GM23338 (cell line): Measurements from ENCODE around the gene ASMT. TPM values are rescaled to one million over a fixed set of nuclear protein-coding genes. Genes with fewer than 3 reads are reported as not detected.
A peak's percentile ranks its signal among the peaks of the same experiment; 100 is the strongest.

Experiments used
- ATAC-seq: fragments of 200-7000 bp; cut with Tn5 transposase; 3 replicates; pipeline ENCODE4 v1.9.1; 2020
- DNase-seq: peaks from one replicate; pipeline ENCODE4 v3.0.0-alpha.2; 2015; ENCODE audit warnings: low spot score
- H2AFZ ChIP-seq: fragments of 200-600 bp; sonication (generic); 2 replicates; pipeline ENCODE4 v1.8.0; 2016; ENCODE audit warnings: antibody characterized with exemption, mild to moderate bottlenecking, moderate library complexity
- H3F3A ChIP-seq: fragments of 200-600 bp; sonication (generic); replicated peaks from 2 replicates; pipeline ENCODE4 v1.8.0; 2017; ENCODE audit warnings: antibody characterized with exemption, mixed run types, low read depth
- H3K27ac ChIP-seq: fragments of 200-600 bp; sonication (generic); 2 replicates; pipeline ENCODE4 v1.6.1; 2016; ENCODE audit warnings: low read depth
- H3K27me3 ChIP-seq: fragments of 200-600 bp; sonication (generic); 2 replicates; pipeline ENCODE4 v1.8.0; 2016; ENCODE audit warnings: mild to moderate bottlenecking, mixed run types, moderate library complexity; ENCODE audit not compliant: insufficient read depth
- H3K36me3 ChIP-seq: fragments of 200-600 bp; sonication (generic); 2 replicates; pipeline ENCODE4 v1.8.0; 2016; ENCODE audit warnings: mild to moderate bottlenecking; ENCODE audit not compliant: insufficient read depth
- H3K4me1 ChIP-seq: fragments of 200-600 bp; sonication (generic); 2 replicates; pipeline ENCODE4 v1.8.0; 2016; ENCODE audit warnings: mild to moderate bottlenecking, moderate library complexity; ENCODE audit not compliant: insufficient read depth
- H3K4me2 ChIP-seq: fragments of 200-600 bp; sonication (generic); 2 replicates; pipeline ENCODE4 v1.7.1; 2017; ENCODE audit warnings: mixed run types
- H3K4me3 ChIP-seq: fragments of 200-600 bp; sonication (generic); 2 replicates; pipeline ENCODE4 v1.6.1; 2016; ENCODE audit warnings: mixed run types
- H3K79me2 ChIP-seq: fragments of 200-600 bp; sonication (generic); replicated peaks from 2 replicates; pipeline ENCODE4 v1.8.0; 2017; ENCODE audit warnings: mild to moderate bottlenecking; ENCODE audit not compliant: insufficient read depth
- H3K9me2 ChIP-seq: fragments of 200-600 bp; sonication (generic); 2 replicates; pipeline ENCODE4 v1.8.0; 2017; ENCODE audit not compliant: insufficient read depth
- H4K20me1 ChIP-seq: fragments of 200-600 bp; sonication (generic); replicated peaks from 2 replicates; pipeline ENCODE4 v1.8.0; 2017; ENCODE audit warnings: mild to moderate bottlenecking; ENCODE audit not compliant: insufficient read depth
- H3K27ac Mint-ChIP-seq: 2 replicates; pipeline ENCODE4 v1.8.0; 2020; ENCODE audit warnings: inconsistent platforms, mild to moderate bottlenecking, moderate library complexity, mixed read lengths
- H3K27me3 Mint-ChIP-seq: 3 replicates; pipeline ENCODE4 v1.8.0; 2022; ENCODE audit warnings: low read depth, mild to moderate bottlenecking, moderate library complexity, mixed read lengths, inconsistent platforms; ENCODE audit not compliant: insufficient read depth, poor library complexity
- H3K36me3 Mint-ChIP-seq: 3 replicates; pipeline ENCODE4 v1.8.0; 2021; ENCODE audit warnings: low read depth, mild to moderate bottlenecking, inconsistent platforms, moderate library complexity, mixed read lengths
- H3K4me1 Mint-ChIP-seq: 3 replicates; pipeline ENCODE4 v1.8.0; 2020; ENCODE audit warnings: mild to moderate bottlenecking, inconsistent platforms, mixed read lengths
- H3K4me3 Mint-ChIP-seq: 3 replicates; pipeline ENCODE4 v1.8.0; 2021; ENCODE audit warnings: moderate library complexity, mild to moderate bottlenecking, inconsistent platforms, mixed read lengths
- H3K9me3 Mint-ChIP-seq: 3 replicates; pipeline ENCODE4 v1.8.0; 2020; ENCODE audit warnings: moderate library complexity, mild to moderate bottlenecking, inconsistent platforms, mixed read lengths
- CREB1 ChIP-seq: fragments of 250-450 bp; sonication (Bioruptor Pico); IDR thresholded peaks from 2 replicates; pipeline ENCODE4 v1.5.0; 2020; ENCODE audit warnings: low read depth, mild to moderate bottlenecking, moderate library complexity
- EZH2 ChIP-seq: fragments of 200-600 bp; sonication (generic); IDR thresholded peaks from one replicate; pipeline ENCODE4 v1.8.0; 2017; ENCODE audit warnings: antibody characterized with exemption, mild to moderate bottlenecking, low read depth; ENCODE audit not compliant: unreplicated experiment
- EZH2phosphoT487 ChIP-seq: fragments of 200-600 bp; sonication (generic); IDR thresholded peaks from one replicate; pipeline ENCODE4 v1.8.1; 2018; ENCODE audit warnings: antibody characterized with exemption; ENCODE audit not compliant: unreplicated experiment
- JUNB ChIP-seq: IDR thresholded peaks from one replicate; pipeline ENCODE4 v1.6.1; 2016; ENCODE audit warnings: antibody characterized with exemption; ENCODE audit not compliant: unreplicated experiment
- NANOG ChIP-seq: IDR thresholded peaks from 2 replicates; pipeline ENCODE4 v1.6.1; 2016; ENCODE audit warnings: antibody characterized with exemption, borderline replicate concordance
- POLR2AphosphoS5 ChIP-seq: IDR thresholded peaks from 2 replicates; pipeline ENCODE4 v1.6.1; 2016; ENCODE audit warnings: antibody characterized with exemption, low read depth
- STAT1 ChIP-seq: IDR thresholded peaks from one replicate; pipeline ENCODE4 v1.6.1; 2016; ENCODE audit warnings: antibody characterized with exemption; ENCODE audit not compliant: unreplicated experiment
- ZNF114 ChIP-seq: fragments of 250-450 bp; sonication (Bioruptor Pico); IDR thresholded peaks from 2 replicates; pipeline ENCODE4 v1.5.0; 2020; ENCODE audit warnings: mild to moderate bottlenecking, moderate library complexity
- ZNF331 ChIP-seq: fragments of 250-450 bp; sonication (Bioruptor Pico); IDR thresholded peaks from 2 replicates; pipeline ENCODE4 v1.5.0; 2020; ENCODE audit warnings: low read depth, mild to moderate bottlenecking, moderate library complexity
- polyA plus RNA-seq: library from polyadenylated mRNA; unstranded; fragments of >200 nt; fragmentation: Nextera tagmentation; extraction: Ambion mirVana; gene quantifications from 2 replicates; pipeline ENCODE4 v1.2.1, GENCODE V29; 2016
- total RNA-seq: library from RNA; depleted of rRNA; stranded (reverse); fragments of >200 nt; shearing (Covaris generic); gene quantifications from 2 replicates; pipeline ENCODE4 v1.2.3, GENCODE V29; 2014
- TF ChIP-seq, protein P1 (sequence below): IDR thresholded peaks from 2 replicates; pipeline ENCODE4 v1.6.1; 2016; ENCODE audit warnings: antibody characterized with exemption
- TF ChIP-seq, protein P2 (sequence below): fragments of 250-450 bp; sonication (Bioruptor Pico); IDR thresholded peaks from 2 replicates; pipeline ENCODE4 v1.5.0; 2020; ENCODE audit warnings: mild to moderate bottlenecking, moderate library complexity
- TF ChIP-seq, protein P3 (sequence below), 2 experiments: fragments of 200-600 bp in 1 of 2; sonication (generic) in 1 of 2; conservative IDR thresholded peaks; 2 replicates each; pipeline versions ENCODE4 v1.5.1 to v1.6.1; 2016 to 2017; ENCODE audit warnings: antibody characterized with exemption in 2 of 2, low read depth in 2 of 2, mild to moderate bottlenecking in 2 of 2, moderate library complexity in 1 of 2
- TF ChIP-seq, protein P4 (sequence below): IDR thresholded peaks from one replicate; pipeline ENCODE4 v1.6.1; 2018; ENCODE audit warnings: antibody characterized with exemption; ENCODE audit not compliant: unreplicated experiment

The ASMT gene
- total and polyA plus RNA-seq, 2 experiments from 2014 or later: 0.53 to 2.4 TPM

DNA sequence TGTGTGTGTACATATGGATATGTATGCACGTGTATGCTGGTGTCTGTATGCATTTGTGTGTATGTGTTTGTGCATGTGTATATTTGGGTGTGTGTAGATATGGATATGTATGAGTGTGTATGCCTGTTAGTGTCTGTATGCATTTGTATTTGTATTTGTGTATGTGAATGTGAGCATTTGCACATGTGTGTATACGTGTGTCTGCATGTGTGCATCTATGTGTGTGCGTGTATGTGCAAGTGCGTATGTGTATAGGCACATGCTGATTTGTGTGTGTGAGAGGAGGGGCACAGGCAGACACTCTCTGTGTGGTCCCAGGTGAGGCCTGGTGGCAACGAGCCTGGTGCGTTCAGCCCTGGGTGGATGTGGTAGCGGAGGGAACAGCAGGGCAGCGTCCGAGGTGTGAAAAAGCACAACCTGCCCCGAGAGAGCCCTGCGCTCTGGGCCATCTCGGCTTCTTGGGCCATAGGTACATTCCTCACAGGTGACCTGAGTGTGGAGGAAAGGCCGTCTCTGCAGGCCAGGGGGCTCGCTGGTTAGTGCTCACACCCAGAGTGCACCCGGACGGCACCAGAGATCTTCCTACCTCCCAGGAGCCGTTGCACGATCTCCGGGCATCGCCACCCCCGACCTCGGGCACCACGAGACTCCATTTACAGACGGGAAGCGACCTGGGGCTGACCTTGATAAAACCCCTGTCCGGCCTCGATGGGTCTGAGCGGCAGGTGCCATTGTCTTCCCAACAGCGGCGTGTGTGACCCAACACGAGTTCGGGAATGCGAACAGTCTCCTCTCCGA, 45.0 kb downstream of the ASMT start:
- Mint-ChIP-seq H3K27me3 (peaks cover 3% of the 10 kb centered on the region), H3K4me3 (no peak overlapping the region), H3K9me3 (peaks cover 10% of the 10 kb centered on the region), H3K36me3 (peaks cover 11% of the 10 kb centered on the region), H3K4me1 (peaks cover 12% of the 10 kb centered on the region; the same call in 2 of the 3 replicates), H3K27ac (no peak overlapping the region)
- Histone ChIP-seq H3K27ac (peak overlapping the region; percentile 59; the same call in 1 of the 2 replicates), H3F3A (no peaks in the 10 kb centered on the region; the same call in 1 of the 2 replicates), H4K20me1 (no peaks in the 10 kb centered on the region), H3K27me3 (no peaks in the 10 kb centered on the region), H3K9me2 (no peaks in the 10 kb centered on the region), H3K4me1 (0 out of 2 replicates have a peak, but pooled peaks cover 8% of the 10 kb centered on the region), H3K36me3 (no peaks in the 10 kb centered on the region), H3K4me2 (no peak overlapping the region), H3K4me3 (no peak overlapping the region), H2AFZ (no peak overlapping the region), H3K79me2 (no peaks in the 10 kb centered on the region)
- TF ChIP-seq ZNF331 (CRISPR knock-in tag): no peak
- TF ChIP-seq EZH2phosphoT487: no peak
- TF ChIP-seq ZNF114: no peak
- no peak for TF ChIP-seq CREB1 (CRISPR knock-in tag)
- TF ChIP-seq, protein P1, sequence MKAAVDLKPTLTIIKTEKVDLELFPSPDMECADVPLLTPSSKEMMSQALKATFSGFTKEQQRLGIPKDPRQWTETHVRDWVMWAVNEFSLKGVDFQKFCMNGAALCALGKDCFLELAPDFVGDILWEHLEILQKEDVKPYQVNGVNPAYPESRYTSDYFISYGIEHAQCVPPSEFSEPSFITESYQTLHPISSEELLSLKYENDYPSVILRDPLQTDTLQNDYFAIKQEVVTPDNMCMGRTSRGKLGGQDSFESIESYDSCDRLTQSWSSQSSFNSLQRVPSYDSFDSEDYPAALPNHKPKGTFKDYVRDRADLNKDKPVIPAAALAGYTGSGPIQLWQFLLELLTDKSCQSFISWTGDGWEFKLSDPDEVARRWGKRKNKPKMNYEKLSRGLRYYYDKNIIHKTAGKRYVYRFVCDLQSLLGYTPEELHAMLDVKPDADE: no peak
- TF ChIP-seq, protein P2, sequence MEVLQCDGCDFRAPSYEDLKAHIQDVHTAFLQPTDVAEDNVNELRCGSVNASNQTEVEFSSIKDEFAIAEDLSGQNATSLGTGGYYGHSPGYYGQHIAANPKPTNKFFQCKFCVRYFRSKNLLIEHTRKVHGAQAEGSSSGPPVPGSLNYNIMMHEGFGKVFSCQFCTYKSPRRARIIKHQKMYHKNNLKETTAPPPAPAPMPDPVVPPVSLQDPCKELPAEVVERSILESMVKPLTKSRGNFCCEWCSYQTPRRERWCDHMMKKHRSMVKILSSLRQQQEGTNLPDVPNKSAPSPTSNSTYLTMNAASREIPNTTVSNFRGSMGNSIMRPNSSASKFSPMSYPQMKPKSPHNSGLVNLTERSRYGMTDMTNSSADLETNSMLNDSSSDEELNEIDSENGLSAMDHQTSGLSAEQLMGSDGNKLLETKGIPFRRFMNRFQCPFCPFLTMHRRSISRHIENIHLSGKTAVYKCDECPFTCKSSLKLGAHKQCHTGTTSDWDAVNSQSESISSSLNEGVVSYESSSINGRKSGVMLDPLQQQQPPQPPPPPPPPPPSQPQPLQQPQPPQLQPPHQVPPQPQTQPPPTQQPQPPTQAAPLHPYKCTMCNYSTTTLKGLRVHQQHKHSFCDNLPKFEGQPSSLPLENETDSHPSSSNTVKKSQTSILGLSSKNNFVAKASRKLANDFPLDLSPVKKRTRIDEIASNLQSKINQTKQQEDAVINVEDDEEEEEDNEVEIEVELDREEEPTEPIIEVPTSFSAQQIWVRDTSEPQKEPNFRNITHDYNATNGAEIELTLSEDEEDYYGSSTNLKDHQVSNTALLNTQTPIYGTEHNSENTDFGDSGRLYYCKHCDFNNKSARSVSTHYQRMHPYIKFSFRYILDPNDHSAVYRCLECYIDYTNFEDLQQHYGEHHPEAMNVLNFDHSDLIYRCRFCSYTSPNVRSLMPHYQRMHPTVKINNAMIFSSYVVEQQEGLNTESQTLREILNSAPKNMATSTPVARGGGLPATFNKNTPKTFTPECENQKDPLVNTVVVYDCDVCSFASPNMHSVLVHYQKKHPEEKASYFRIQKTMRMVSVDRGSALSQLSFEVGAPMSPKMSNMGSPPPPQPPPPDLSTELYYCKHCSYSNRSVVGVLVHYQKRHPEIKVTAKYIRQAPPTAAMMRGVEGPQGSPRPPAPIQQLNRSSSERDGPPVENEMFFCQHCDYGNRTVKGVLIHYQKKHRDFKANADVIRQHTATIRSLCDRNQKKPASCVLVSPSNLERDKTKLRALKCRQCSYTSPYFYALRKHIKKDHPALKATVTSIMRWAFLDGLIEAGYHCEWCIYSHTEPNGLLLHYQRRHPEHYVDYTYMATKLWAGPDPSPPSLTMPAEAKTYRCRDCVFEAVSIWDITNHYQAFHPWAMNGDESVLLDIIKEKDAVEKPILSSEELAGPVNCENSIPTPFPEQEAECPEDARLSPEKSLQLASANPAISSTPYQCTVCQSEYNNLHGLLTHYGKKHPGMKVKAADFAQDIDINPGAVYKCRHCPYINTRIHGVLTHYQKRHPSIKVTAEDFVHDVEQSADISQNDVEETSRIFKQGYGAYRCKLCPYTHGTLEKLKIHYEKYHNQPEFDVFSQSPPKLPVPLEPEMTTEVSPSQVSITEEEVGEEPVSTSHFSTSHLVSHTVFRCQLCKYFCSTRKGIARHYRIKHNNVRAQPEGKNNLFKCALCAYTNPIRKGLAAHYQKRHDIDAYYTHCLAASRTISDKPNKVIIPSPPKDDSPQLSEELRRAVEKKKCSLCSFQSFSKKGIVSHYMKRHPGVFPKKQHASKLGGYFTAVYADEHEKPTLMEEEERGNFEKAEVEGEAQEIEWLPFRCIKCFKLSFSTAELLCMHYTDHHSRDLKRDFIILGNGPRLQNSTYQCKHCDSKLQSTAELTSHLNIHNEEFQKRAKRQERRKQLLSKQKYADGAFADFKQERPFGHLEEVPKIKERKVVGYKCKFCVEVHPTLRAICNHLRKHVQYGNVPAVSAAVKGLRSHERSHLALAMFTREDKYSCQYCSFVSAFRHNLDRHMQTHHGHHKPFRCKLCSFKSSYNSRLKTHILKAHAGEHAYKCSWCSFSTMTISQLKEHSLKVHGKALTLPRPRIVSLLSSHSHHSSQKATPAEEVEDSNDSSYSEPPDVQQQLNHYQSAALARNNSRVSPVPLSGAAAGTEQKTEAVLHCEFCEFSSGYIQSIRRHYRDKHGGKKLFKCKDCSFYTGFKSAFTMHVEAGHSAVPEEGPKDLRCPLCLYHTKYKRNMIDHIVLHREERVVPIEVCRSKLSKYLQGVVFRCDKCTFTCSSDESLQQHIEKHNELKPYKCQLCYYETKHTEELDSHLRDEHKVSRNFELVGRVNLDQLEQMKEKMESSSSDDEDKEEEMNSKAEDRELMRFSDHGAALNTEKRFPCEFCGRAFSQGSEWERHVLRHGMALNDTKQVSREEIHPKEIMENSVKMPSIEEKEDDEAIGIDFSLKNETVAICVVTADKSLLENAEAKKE (CRISPR knock-in tag): no peak
- TF ChIP-seq STAT1: no peak
- no peak for TF ChIP-seq NANOG
- TF ChIP-seq JUNB: no peak
- no peak for TF ChIP-seq EZH2
- TF ChIP-seq, protein P3, sequence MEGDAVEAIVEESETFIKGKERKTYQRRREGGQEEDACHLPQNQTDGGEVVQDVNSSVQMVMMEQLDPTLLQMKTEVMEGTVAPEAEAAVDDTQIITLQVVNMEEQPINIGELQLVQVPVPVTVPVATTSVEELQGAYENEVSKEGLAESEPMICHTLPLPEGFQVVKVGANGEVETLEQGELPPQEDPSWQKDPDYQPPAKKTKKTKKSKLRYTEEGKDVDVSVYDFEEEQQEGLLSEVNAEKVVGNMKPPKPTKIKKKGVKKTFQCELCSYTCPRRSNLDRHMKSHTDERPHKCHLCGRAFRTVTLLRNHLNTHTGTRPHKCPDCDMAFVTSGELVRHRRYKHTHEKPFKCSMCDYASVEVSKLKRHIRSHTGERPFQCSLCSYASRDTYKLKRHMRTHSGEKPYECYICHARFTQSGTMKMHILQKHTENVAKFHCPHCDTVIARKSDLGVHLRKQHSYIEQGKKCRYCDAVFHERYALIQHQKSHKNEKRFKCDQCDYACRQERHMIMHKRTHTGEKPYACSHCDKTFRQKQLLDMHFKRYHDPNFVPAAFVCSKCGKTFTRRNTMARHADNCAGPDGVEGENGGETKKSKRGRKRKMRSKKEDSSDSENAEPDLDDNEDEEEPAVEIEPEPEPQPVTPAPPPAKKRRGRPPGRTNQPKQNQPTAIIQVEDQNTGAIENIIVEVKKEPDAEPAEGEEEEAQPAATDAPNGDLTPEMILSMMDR (conservative IDR thresholded peaks at IDR 0.05; ENCODE audit: low read depth in 2 of 2): no peak
- TF ChIP-seq, protein P4, sequence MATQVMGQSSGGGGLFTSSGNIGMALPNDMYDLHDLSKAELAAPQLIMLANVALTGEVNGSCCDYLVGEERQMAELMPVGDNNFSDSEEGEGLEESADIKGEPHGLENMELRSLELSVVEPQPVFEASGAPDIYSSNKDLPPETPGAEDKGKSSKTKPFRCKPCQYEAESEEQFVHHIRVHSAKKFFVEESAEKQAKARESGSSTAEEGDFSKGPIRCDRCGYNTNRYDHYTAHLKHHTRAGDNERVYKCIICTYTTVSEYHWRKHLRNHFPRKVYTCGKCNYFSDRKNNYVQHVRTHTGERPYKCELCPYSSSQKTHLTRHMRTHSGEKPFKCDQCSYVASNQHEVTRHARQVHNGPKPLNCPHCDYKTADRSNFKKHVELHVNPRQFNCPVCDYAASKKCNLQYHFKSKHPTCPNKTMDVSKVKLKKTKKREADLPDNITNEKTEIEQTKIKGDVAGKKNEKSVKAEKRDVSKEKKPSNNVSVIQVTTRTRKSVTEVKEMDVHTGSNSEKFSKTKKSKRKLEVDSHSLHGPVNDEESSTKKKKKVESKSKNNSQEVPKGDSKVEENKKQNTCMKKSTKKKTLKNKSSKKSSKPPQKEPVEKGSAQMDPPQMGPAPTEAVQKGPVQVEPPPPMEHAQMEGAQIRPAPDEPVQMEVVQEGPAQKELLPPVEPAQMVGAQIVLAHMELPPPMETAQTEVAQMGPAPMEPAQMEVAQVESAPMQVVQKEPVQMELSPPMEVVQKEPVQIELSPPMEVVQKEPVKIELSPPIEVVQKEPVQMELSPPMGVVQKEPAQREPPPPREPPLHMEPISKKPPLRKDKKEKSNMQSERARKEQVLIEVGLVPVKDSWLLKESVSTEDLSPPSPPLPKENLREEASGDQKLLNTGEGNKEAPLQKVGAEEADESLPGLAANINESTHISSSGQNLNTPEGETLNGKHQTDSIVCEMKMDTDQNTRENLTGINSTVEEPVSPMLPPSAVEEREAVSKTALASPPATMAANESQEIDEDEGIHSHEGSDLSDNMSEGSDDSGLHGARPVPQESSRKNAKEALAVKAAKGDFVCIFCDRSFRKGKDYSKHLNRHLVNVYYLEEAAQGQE: no peak
- TF ChIP-seq POLR2AphosphoS5: no peak
- DNase-seq (no peak), ATAC-seq (no peak)
